HG02885 (cell line): ENCODE measurements around the gene COL6A2.
"Not testable (repeated sequence)": the region's sequence is repeated elsewhere in the genome, so short reads cannot be mapped to it uniquely, and the experiment has no call there.

Experiments used
- ATAC-seq: cut with Tn5 transposase; IDR thresholded peaks from one replicate; pipeline ENCODE4 v1.9.1; 2021; ENCODE audit warnings: mild to moderate bottlenecking; ENCODE audit not compliant: unreplicated experiment, poor library complexity

COL6A2 gene

DNA sequence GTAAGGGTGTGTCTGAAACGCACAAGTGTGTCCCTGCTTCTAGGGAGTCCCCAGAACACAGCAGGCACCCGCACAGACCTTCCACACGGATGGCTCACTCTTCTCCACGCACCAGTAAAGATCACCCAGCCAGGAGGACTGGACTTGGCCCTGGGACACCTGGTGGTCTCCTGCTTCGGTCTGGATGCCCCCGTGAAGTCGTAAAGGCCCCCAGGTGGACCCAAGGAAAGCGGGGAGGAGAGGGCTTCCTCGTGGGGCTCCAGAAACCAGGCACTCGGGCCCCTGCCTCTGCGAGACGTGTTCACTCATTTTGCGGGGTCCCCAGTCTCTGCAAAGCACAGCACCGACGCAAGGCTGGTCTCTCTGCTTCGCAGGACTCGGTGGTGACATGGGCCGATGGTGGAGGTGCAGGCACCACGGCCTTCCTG is 20.2 kb upstream of the COL6A2 start:
- no peak for ATAC-seq

DNA sequence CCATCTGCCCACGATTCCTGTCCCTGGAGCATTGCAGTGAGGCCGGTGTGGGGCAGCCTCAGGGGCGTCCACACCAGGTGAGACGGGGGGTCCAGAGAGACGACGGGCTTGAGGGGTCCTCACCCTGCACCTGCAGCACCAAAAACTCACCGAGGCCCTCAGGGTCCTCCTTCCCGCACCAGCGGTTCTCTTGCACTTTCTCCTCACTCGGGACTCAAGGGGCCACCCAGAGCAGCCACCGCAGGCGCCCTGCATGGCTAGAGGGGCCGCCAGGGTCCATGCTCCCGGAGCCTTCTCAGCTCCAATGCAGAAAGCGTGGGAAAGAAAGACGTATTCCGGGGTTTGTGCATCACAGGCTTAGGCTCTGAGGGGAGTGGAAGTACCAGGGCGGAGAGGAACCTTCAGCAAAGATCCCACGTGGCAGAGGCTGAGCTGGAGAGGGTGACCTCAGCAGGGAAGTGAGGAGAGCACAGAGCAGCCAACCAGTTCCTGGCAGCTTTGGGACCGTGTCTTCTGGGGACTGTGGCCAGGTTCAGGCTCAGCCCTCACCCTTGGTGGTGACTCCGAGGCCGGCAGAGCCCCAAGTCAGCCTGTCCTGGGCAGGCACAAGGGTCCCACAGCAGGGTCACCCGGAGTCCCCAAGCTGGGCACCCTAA is 19.5 kb upstream of the COL6A2 start:
- no peak for ATAC-seq

DNA sequence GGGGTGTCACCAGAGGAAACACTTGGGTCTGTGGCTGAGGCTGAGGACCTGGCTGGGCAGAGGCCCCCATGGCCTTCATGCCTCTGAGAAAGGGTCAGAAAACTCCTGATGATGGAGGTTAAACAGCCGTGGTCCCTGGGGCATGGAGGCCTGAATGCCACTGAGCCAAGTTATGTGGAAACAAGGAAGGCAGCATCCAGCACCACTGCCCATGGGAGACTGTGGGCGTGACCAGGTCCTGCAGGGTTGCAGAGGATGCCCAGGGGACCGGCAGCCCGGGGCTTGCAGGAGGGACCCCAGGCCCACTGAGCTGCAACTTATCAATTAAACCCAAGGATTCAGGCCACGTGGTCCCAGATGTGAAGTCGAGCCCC is 18.9 kb upstream of the COL6A2 start:
- no peak for ATAC-seq

DNA sequence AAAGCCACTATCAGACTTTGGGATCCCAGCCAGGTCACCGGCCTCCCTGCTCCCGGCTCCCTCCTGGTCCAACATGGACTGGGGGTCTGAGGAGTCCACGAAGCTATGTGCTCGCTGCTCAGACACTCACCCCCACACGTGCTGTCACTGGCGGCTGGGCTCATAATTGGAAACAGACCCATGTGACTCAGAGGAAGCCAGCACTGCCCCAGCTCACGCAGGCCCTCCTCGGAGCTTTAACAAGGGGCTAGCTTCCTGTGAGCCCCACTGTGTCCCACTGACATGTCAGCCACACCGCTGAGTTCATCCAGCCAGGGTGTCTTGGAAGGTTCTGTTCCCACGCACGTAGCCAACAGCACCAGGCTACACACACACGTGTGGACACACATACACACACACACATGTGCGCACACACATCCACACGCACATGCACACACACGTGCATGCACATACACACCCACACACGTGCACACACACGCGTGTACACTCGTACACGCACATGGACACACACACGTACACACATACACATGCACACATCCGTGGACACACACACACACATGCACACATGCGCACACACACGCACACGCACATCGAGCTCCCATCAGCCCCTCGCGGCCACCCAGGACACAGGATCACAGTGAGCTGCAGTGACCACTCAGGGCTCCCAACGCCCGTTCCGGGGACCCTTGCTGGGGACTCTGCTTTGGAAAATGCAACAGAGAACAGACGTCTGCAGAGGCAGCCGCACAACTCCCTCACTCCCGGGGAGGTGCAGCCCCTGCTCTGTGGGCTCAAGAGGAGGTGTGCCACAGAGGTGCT is 18.4 kb upstream of the COL6A2 start:
- ATAC-seq = no peak

DNA sequence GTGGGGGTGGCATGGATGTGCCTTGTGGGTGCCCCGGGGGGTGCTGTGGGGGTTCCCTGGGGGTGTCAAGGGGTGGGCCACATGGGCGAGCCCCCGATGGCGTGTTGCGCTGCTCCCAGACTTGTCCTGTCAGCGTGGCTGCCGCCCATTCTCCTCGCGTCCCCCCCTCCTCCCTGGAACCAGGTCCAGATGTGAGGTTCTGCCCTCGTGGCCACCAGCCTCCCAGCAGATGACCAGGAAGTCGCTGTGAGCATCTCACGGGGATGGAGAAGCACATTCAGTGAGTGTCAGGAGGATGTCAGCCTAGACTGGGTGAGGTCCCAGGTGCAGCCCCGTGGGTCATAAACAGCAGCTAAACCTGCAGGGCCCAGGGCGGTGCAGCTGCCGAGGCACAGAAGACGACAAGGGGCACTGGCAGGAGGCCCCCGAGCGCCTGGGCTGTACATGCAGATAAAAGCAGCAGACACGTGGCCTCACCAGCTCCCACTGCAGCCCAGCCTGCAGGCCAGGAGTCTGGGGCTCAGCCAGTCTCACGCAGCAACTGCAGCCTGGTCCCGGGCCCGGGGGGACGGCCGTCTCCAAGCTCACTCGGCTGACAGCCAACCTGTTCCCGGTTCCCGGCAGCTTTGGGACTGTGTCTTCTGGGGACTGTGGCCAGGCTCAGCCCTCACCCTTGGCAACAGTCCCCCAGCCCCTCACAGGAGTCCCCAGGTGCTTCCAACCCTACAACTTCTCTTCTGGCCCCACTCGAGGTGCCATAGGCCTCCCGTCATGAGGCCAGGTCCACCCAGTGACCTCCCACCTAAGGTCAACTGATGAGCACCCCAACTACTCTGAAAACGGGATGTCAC is 17.5 kb upstream of the COL6A2 start:
- ATAC-seq = no peak

DNA sequence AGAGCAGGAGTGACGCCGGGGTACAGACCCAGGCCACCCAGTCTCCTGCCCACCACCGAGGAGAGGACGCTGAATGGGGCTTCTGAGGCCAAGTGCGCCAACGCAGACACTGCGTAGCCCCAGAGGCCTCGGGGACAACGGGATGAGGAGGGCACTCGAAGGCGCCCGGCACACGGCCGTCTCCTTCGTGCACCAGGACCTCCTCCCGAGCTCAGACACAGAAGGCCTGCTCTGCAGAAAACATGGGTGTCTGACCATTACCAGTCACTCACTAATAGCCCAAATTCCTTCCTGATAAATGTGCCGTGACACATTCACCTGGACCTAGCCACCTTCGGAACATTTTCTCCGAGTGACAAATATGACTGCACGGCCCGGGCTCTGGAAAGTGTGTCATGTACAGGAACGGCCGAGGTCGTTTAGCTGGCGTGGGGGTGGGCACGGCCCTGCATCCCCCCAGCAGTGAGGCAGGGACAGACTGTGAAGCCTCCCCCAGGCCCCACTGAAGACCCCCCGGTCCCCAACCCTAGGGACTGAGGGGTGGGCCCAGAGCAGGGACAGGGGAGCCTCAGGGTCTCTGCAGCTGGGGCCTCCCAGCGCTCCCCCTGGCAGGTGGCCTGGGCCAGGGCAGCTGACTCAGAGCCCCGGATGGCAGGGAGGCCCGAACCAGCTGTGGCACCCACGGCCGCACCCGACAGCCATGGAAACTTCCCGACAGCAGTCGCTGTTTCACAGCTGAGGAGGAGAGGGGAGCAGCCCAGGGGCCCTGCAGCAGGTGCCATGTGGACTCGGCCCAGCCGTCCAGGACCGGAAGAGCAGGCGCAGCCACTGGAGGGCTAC is 16.7 kb upstream of the COL6A2 start:
- ATAC-seq = no peak

DNA sequence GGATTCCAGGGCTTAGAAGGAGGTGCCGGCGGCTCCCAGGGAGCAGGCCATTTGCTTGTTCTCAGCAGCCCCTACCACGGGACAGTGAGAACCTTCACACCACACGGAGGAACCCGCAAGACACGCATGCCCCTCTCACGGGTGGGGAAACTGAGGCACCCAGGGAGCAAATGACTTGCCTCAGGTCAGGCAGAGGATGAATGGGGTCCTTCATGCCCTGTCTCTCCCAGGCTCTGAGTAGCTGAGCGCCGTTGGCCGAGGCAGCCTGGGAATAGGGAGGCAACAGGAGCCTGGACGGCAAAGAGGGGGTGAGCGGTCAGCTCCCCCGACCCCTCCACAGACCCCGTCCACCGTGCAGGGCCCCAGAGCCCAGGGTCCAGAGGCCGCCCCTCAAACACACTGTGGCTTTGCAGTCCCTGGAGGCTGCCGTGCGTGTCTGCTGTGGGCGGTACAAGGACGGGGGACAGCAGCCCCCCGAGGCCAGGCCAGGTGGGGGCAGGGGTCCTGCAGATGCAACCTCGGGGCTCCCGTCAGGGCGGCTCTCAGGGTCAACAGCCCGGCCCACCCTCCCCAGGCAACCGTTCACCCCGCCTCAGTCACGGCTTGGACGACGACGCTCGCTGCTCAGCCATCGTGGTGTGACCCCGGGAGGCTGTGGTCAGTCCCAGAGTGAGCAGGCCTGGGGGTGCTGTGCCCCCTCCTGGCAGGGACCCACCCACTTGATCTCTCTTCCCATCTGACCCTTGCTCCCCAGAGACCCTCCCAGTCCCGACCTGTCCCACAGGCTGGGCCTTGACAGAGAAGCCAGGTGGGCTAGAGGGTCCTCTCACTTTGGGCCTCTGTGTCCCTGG is 15.8 kb upstream of the COL6A2 start:
- no peak for ATAC-seq

DNA sequence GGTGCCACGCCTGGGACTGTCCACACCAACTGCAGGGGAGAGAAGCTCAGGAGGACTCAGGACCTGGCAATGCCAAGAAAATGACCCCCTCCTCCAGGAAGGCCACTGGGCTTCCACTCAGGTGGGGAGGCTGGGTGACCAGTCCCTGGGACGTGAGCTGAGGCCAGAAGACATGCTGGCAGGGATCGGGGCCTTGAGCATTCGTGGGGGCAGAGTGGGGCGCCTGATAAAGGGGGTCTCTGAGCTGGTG is 15.3 kb upstream of the COL6A2 start:
- no peak for ATAC-seq

DNA sequence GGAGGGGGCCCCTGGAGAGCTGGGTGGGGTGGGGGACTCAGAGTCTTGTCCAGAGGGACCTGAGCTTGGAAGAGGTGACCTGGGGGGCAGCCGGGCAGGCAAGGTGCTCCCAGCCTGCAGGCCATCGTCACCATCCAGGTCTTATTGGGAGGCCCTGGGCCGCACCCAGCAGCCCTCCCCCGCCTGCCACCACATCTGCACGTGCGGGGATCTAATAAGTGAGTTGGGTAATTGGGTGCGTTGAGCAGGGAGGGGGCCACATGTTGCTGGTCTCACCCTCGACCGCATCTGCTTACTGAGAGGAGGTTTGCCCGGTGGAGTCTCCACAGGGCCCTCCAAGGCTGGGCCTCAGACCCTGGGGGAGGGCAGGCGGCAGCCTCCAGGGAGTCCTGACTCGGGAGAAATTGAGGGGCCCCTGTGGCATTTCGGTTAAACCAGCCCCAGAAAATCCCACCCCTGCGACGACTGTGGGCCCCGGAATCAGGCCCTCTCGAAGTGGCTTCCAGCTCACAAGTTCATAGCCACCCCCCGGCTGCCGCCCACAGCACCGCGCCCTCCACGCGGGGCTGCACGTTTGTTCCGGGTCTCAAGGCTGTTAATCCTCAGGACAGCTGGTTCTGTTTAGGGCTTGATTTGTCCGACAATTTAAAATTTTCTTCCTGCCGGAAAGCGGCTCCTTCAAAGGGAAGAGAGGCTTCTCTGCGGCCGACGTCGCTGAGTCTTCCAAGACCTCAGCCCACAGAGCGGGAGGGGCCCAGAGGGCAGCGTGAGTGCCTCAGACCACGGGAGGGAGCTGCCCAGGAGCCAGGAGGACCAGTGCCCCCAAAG is 14.7 kb upstream of the COL6A2 start:
- no peak for ATAC-seq

DNA sequence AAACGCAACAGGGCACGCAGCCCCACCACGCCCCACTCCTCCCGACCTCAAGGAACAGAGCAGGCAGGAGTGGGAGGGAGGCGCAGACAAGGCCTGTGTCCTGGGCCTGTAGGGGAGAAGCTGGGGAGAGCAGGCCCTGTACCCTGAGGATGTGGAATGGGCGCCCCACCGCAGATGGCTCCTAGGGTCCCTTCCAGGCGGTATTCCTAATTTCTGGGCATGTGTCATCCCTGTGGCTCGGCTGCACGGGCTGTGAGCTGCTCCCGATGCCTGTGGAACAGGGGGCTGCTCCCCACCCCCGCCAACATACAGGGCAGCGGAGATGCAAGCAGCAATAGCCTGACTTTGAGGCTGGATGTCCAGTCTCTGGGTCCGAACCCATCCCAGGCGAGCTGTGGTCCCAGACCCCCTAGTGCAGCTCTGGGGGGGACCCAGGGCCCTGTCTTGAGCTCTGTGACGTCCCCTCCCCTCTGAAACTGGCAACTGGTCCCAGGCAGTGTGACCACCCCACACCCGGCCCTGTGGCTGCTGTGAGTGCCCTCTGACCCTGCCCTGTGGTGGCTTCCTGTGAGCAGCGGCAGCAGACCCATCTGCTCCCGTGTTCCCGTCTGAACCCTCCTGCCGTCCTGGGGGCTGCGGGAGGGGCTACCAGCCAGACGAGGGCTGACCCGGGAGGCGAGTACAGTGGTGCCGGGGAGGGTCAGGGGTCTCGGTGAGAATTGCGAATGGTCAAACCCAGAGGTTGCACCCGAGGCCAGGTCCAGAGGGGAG is 13.9 kb upstream of the COL6A2 start:
- no peak for ATAC-seq

DNA sequence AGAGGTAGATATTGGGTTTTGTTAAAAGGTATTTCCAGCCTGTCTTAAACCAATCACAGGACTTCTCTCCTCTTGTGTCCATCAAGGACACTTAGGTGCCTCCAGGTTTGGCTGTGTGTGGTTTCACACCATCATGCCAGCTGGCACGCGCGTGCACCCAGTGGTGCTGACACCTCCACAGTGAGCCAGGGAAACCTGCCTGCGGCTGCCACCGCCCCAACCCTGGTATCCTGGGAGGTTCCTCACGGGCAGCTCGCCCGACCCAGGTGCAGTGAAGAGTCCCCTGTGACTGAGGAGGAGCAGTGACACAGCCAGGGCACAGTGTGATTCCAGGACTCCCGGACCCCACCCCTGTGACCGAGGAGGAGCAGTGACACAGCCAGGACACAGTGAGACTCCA is 13.2 kb upstream of the COL6A2 start:
- no peak for ATAC-seq

DNA sequence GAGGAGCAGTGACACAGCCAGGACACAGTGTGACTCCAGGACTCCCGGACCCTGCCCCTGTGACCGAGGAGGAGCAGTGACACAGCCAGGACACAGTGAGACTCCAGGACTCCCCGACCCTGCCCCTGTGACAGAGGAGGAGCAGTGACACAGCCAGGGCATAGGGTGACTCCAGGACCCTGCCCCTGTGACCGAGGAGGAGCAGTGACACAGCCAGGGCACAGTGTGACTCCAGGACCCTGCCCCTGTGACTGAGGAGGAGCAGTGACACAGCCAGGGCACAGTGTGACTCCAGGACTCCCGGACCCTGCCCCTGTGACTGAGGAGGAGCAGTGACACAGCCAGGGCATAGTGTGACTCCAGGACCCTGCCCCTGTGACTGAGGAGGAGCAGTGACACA is 12.7 kb upstream of the COL6A2 start:
- not testable (repeated sequence) for ATAC-seq

DNA sequence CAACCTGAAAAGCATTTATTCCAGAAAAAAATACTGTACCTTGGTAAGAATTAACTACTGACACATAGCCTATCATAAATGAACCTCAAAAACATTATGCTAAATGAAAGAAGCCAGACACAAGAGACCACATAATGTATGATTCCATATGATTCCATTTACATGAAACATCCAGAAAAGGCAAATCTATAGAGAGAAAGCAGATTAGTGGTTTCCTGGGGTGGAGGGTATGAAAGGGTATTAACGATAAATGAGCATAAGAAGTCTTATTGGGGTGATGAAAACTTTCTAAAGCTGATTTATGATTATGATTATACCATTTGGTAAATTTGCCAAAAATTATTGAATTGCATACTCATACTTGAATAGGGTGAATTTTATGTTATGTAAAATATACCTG is 10.3 kb upstream of the COL6A2 start:
- no peak for ATAC-seq

DNA sequence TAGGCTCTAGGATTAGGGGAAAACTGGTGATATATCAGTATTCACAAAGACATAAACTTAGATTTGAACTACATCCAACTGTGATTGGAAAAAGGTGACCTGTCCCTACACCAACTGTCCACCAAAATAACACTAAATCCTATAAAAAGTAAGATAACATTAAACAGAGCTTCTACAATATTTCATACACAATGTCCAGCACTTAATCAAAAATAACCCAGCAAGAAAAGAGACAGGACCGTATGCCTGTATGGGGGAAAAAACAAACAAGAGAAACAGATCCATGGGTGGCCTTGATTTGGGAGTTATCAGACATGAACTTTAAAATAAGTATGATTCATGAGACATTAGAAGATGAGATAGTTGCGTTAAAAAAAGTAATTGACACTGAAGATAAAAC is 9.7 kb upstream of the COL6A2 start:
- no peak for ATAC-seq

DNA sequence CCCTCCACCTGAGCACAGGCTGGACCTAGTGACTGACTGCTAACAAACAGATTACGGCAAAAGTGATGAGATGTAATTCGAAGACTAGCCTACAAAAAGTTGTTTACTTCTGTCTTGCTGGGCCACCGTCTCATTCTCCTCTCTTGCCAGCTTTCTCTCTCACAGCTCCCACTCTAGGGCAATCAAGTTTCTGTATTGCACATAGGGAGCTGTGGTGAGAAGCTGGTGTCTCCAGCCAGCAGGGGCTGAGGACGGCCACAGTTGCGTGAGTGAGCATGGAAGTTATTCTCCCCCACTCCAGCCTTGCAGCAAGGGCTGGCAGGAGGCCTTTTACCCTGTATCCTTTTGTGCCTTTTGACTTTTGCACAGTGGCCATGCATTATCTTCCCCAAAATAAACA is 8.6 kb upstream of the COL6A2 start:
- no peak for ATAC-seq

DNA sequence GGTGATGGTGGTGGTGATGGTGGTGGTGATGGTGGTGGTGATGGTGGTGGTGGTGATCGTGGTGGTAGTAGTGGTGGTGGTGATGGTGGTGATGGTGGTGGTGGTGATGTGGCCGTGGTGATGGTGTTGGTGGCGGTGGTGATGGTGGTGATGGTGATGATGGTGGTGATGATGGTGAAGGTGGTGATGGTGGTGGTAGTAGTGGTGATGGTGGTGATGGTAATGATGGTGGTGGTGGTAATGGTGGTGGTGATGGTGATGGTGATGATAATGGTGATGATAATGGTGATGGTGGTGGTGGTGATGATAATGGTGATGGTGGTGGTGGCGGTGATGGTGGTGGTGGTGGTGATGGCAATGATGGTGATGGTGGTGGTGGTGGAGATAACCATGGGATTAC is 6.8 kb upstream of the COL6A2 start:
- ATAC-seq = no peak

DNA sequence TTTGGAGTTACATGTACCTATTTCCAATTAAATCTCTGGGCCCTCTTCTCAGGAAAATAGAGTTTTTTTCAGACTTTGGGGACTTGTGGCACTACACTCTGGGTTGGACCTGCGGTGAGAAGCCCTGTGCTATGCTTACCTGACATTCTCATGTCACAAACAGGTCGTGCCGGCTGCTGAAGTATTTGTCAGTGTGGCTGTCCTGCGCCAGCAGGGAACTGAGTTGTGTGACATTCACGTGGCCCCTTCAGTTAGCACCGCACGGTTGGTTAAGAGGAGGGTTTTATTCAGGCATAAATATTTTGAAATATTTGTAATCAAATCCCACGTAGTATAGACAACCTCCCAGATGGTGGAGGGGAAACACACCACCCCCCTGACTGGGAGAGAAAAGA is 6.3 kb upstream of the COL6A2 start:
- ATAC-seq = no peak
